HEK293 (cell line): ENCODE measurements around the gene SMNDC1.

ENCODE experiments used
- ATF2 ChIP-seq: fragments of 450-650 bp; formaldehyde crosslinking; IDR thresholded peaks from 2 replicates; pipeline ENCODE4 v1.5.1; 2016; ENCODE audit warnings: missing biosample characterization, missing genetic modification characterization, low read depth
- CTCF ChIP-seq: fragments of 450-650 bp; formaldehyde crosslinking; IDR thresholded peaks from 2 replicates; pipeline ENCODE4 v1.5.1; 2016; ENCODE audit warnings: missing biosample characterization, missing genetic modification characterization
- KLF17 ChIP-seq: fragments of 450-650 bp; formaldehyde crosslinking; IDR thresholded peaks from 2 replicates; pipeline ENCODE4 v1.5.1; 2016; ENCODE audit warnings: missing biosample characterization, missing genetic modification characterization
- PBX3 ChIP-seq: sonication (generic); formaldehyde crosslinking; IDR thresholded peaks from 2 replicates; pipeline ENCODE4 v1.8.1; 2022; ENCODE audit warnings: mild to moderate bottlenecking, moderate library complexity, missing genetic modification reagents
- TRIM28 ChIP-seq: IDR thresholded peaks from 2 replicates; pipeline ENCODE4 v1.6.1; 2011; ENCODE audit warnings: low read length, control low read depth, borderline replicate concordance
- ZBTB49 ChIP-seq: fragments of 450-650 bp; formaldehyde crosslinking; IDR thresholded peaks from 2 replicates; pipeline ENCODE4 v1.5.1; 2016; ENCODE audit warnings: missing biosample characterization, missing genetic modification characterization, low read depth
- ZEB2 ChIP-seq: fragments of 450-650 bp; formaldehyde crosslinking; IDR thresholded peaks from 2 replicates; pipeline ENCODE4 v1.5.1; 2016; ENCODE audit warnings: missing biosample characterization, missing genetic modification characterization
- ZNF274 ChIP-seq, 2 experiments: fragments of 200-500 bp in 1 of 2; fragments of 450-650 bp in 1 of 2; sonication (Bioruptor generic) in 1 of 2; formaldehyde crosslinking in 1 of 2; IDR thresholded peaks; 2 replicates each; pipeline versions ENCODE4 v1.5.1 to v1.6.1; 2014 to 2016; ENCODE audit warnings: borderline replicate concordance in 1 of 2, inconsistent platforms in 1 of 2, low read length in 1 of 2, missing biosample characterization in 1 of 2, missing genetic modification characterization in 1 of 2
- ZNF510 ChIP-seq: fragments of 450-650 bp; formaldehyde crosslinking; IDR thresholded peaks from 2 replicates; pipeline ENCODE4 v1.5.1; 2018; ENCODE audit warnings: mild to moderate bottlenecking, missing genetic modification characterization, missing biosample characterization; ENCODE audit not compliant: insufficient replicate concordance
- ZNF830 ChIP-seq: fragments of 450-650 bp; IDR thresholded peaks from 2 replicates; pipeline ENCODE4 v1.5.0; 2018; ENCODE audit warnings: missing biosample characterization, missing genetic modification characterization, low read depth, mild to moderate bottlenecking, moderate library complexity

GRCh38 chr10:110241841-110242240 lies 62.9 kb downstream of the SMNDC1 start:
- no peak for TF ChIP-seq ATF2 (tag by site-specific recombination)
- TF ChIP-seq PBX3 (CRISPR knock-in tag): no peak
- no peak for TF ChIP-seq ZNF274 (IDR thresholded peaks at IDR 0.05; ENCODE audit: low read length)
- no peak for TF ChIP-seq ZNF274 (tag by site-specific recombination; IDR thresholded peaks at IDR 0.05; ENCODE audit: borderline replicate concordance)
- TF ChIP-seq ZBTB49 (tag by site-specific recombination): no peak
- no peak for TF ChIP-seq ZEB2 (tag by site-specific recombination)
- no peak for TF ChIP-seq ZNF510 (tag by site-specific recombination)
- TF ChIP-seq CTCF (tag by site-specific recombination): no peak
- TF ChIP-seq TRIM28: no peak
- TF ChIP-seq KLF17 (tag by site-specific recombination): no peak
- no peak for TF ChIP-seq ZNF830 (tag by site-specific recombination)
